ENCODE data around the gene RSPH4A.
"Not testable (repeated sequence)": the region's sequence is repeated elsewhere in the genome, so short reads cannot be mapped to it uniquely, and the experiment has no call there.

RSPH4A gene

GRCh38 chr6:116596815-116597214 is 19.5 kb upstream of the RSPH4A start:
- Mint-ChIP-seq H3K27me3 (no peaks in the 10 kb centered on the region), H3K36me3 (peaks cover 48% of the 10 kb centered on the region), H3K27ac (peak overlapping the region; percentile 34), H3K9me3 (ENCODE audit: low read depth) (no peaks in the 10 kb centered on the region), H3K4me1 (ENCODE audit: low read depth) (no peaks in the 10 kb centered on the region), H3K4me3 (no peak overlapping the region)

- Mint-ChIP-seq H3K36me3 (peaks cover 47% of the 10 kb centered on the region), H3K9me3 (ENCODE audit: low read depth) (peaks cover 14% of the 10 kb centered on the region)
- H3K4me3 Mint-ChIP-seq; H3K27ac Mint-ChIP-seq; H3K27me3 Mint-ChIP-seq; H3K4me1 Mint-ChIP-seq (ENCODE audit: low read depth): not testable (repeated sequence)
These were observed 12.4 kb upstream of the RSPH4A start for GRCh38 chr6:116603916-116604315.

- not testable (repeated sequence) for H3K4me3 Mint-ChIP-seq; H3K4me1 Mint-ChIP-seq (ENCODE audit: low read depth); H3K27ac Mint-ChIP-seq; H3K27me3 Mint-ChIP-seq
- H3K9me3 Mint-ChIP-seq (ENCODE audit: low read depth) = peaks cover 14% of the 10 kb centered on the region
- H3K36me3 Mint-ChIP-seq = peaks cover 41% of the 10 kb centered on the region
These were observed 11.4 kb upstream of the RSPH4A start for GRCh38 chr6:116604868-116605267.

- Mint-ChIP-seq H3K4me3 (no peak overlapping the region), H3K27ac (no peak overlapping the region), H3K36me3 (peaks cover 37% of the 10 kb centered on the region), H3K9me3 (ENCODE audit: low read depth) (peaks cover 14% of the 10 kb centered on the region), H3K27me3 (no peaks in the 10 kb centered on the region), H3K4me1 (ENCODE audit: low read depth) (no peaks in the 10 kb centered on the region)
These were observed 10.3 kb upstream of the RSPH4A start for GRCh38 chr6:116605935-116606334.

- H3K4me1 Mint-ChIP-seq (ENCODE audit: low read depth) = peaks cover 7% of the 10 kb centered on the region
- H3K27me3 Mint-ChIP-seq = peaks cover 8% of the 10 kb centered on the region
- H3K36me3 Mint-ChIP-seq = peaks cover 6% of the 10 kb centered on the region
- H3K4me3 Mint-ChIP-seq = no peak overlapping the region
- no peaks in the 10 kb centered on the region for H3K9me3 Mint-ChIP-seq (ENCODE audit: low read depth)
- H3K27ac Mint-ChIP-seq = no peak overlapping the region
These were observed 5.2 kb upstream of the RSPH4A start for GRCh38 chr6:116611056-116611455.

- H3K27me3 Mint-ChIP-seq = peaks cover 6% of the 10 kb centered on the region
- H3K36me3 Mint-ChIP-seq = no peaks in the 10 kb centered on the region
- peaks cover 16% of the 10 kb centered on the region for H3K4me1 Mint-ChIP-seq (ENCODE audit: low read depth)
- no peaks in the 10 kb centered on the region for H3K9me3 Mint-ChIP-seq (ENCODE audit: low read depth)
- no peak overlapping the region for H3K27ac Mint-ChIP-seq
- H3K4me3 Mint-ChIP-seq = peak overlapping the region; percentile 87
These were observed 416 bp downstream of the RSPH4A start for GRCh38 chr6:116616737-116617053.

- Mint-ChIP-seq H3K27me3 (no peaks in the 10 kb centered on the region), H3K27ac (no peak overlapping the region), H3K4me1 (ENCODE audit: low read depth) (no peaks in the 10 kb centered on the region), H3K4me3 (no peak overlapping the region), H3K36me3 (no peaks in the 10 kb centered on the region), H3K9me3 (ENCODE audit: low read depth) (no peaks in the 10 kb centered on the region)
These were observed 7.9 kb downstream of the RSPH4A start for GRCh38 chr6:116624036-116624805.

- H3K4me3 Mint-ChIP-seq = no peak overlapping the region
- no peak overlapping the region for H3K27ac Mint-ChIP-seq
- no peaks in the 10 kb centered on the region for H3K27me3 Mint-ChIP-seq
- H3K9me3 Mint-ChIP-seq (ENCODE audit: low read depth) = no peaks in the 10 kb centered on the region
- peaks cover 3% of the 10 kb centered on the region for H3K4me1 Mint-ChIP-seq (ENCODE audit: low read depth)
- H3K36me3 Mint-ChIP-seq = no peaks in the 10 kb centered on the region
These were observed 9.6 kb downstream of the RSPH4A start for GRCh38 chr6:116625872-116626271.

- H3K27ac Mint-ChIP-seq = no peak overlapping the region
- H3K4me3 Mint-ChIP-seq = no peak overlapping the region
- no peaks in the 10 kb centered on the region for H3K27me3 Mint-ChIP-seq
- H3K4me1 Mint-ChIP-seq (ENCODE audit: low read depth) = peaks cover 3% of the 10 kb centered on the region
- no peaks in the 10 kb centered on the region for H3K9me3 Mint-ChIP-seq (ENCODE audit: low read depth)
- H3K36me3 Mint-ChIP-seq = peaks cover 7% of the 10 kb centered on the region
These were observed 13.3 kb downstream of the RSPH4A start for GRCh38 chr6:116629563-116629981.

- Mint-ChIP-seq H3K4me3 (no peak overlapping the region), H3K27me3 (no peaks in the 10 kb centered on the region), H3K36me3 (peaks cover 10% of the 10 kb centered on the region), H3K4me1 (ENCODE audit: low read depth) (peaks cover 3% of the 10 kb centered on the region), H3K27ac (no peak overlapping the region), H3K9me3 (ENCODE audit: low read depth) (no peaks in the 10 kb centered on the region)
These were observed 15.2 kb downstream of the RSPH4A start for GRCh38 chr6:116631379-116631990.

GRCh38 chr6:116633685-116634084 is 17.4 kb downstream of the RSPH4A start:
- Mint-ChIP-seq H3K27ac (no peak overlapping the region), H3K4me3 (no peak overlapping the region), H3K27me3 (no peaks in the 10 kb centered on the region), H3K36me3 (peaks cover 10% of the 10 kb centered on the region), H3K4me1 (ENCODE audit: low read depth) (peaks cover 3% of the 10 kb centered on the region), H3K9me3 (ENCODE audit: low read depth) (no peaks in the 10 kb centered on the region)

GRCh38 chr6:116648156-116648555 is 31.9 kb downstream of the RSPH4A start:
- no peak overlapping the region for H3K27ac Mint-ChIP-seq
- no peaks in the 10 kb centered on the region for H3K27me3 Mint-ChIP-seq
- peaks cover 7% of the 10 kb centered on the region for H3K4me1 Mint-ChIP-seq (ENCODE audit: low read depth)
- H3K36me3 Mint-ChIP-seq = peaks cover 4% of the 10 kb centered on the region
- no peaks in the 10 kb centered on the region for H3K9me3 Mint-ChIP-seq (ENCODE audit: low read depth)
- no peak overlapping the region for H3K4me3 Mint-ChIP-seq

GRCh38 chr6:116649129-116649528 is 32.9 kb downstream of the RSPH4A start:
- H3K4me1 Mint-ChIP-seq (ENCODE audit: low read depth) = peaks cover 7% of the 10 kb centered on the region

GRCh38 chr6:116651916-116652315 is 35.6 kb downstream of the RSPH4A start:
- H3K27ac Mint-ChIP-seq = peak overlapping the region; percentile 36
- no peaks in the 10 kb centered on the region for H3K9me3 Mint-ChIP-seq (ENCODE audit: low read depth)
- H3K36me3 Mint-ChIP-seq = peaks cover 4% of the 10 kb centered on the region
- H3K4me1 Mint-ChIP-seq (ENCODE audit: low read depth) = peaks cover 7% of the 10 kb centered on the region
- no peak overlapping the region for H3K4me3 Mint-ChIP-seq
- H3K27me3 Mint-ChIP-seq = no peaks in the 10 kb centered on the region

More at GRCh38 chr6:116649129-116649528, 32.9 kb downstream of the RSPH4A start:
- Mint-ChIP-seq H3K27me3 (no peaks in the 10 kb centered on the region), H3K27ac (peak overlapping the region; percentile 5), H3K36me3 (peaks cover 4% of the 10 kb centered on the region), H3K4me3 (no peak overlapping the region), H3K9me3 (ENCODE audit: low read depth) (no peaks in the 10 kb centered on the region)

GRCh38 chr6:116661594-116661993 is 45.3 kb downstream of the RSPH4A start:
- no peak overlapping the region for H3K4me3 Mint-ChIP-seq
- H3K27ac Mint-ChIP-seq = no peak overlapping the region
- peaks cover 46% of the 10 kb centered on the region for H3K4me1 Mint-ChIP-seq (ENCODE audit: low read depth)
- no peaks in the 10 kb centered on the region for H3K9me3 Mint-ChIP-seq (ENCODE audit: low read depth)
- H3K27me3 Mint-ChIP-seq = no peaks in the 10 kb centered on the region
- H3K36me3 Mint-ChIP-seq = peaks cover 10% of the 10 kb centered on the region

- H3K4me3 Mint-ChIP-seq = no peak overlapping the region
- H3K27me3 Mint-ChIP-seq = no peaks in the 10 kb centered on the region
- H3K9me3 Mint-ChIP-seq (ENCODE audit: low read depth) = no peaks in the 10 kb centered on the region
- H3K4me1 Mint-ChIP-seq (ENCODE audit: low read depth) = peaks cover 51% of the 10 kb centered on the region
- peak overlapping the region; percentile 8 for H3K27ac Mint-ChIP-seq
- H3K36me3 Mint-ChIP-seq = peaks cover 10% of the 10 kb centered on the region
These were observed 45.9 kb downstream of the RSPH4A start for GRCh38 chr6:116662202-116662601.
